Peyer's patch (tissue), 4 donors: Measurements from ENCODE around the gene ELL. TPM values are rescaled to one million over a fixed set of nuclear protein-coding genes. Genes with fewer than 3 reads are reported as not detected.

Source experiments
- DNase-seq, 3 donors: peaks; one replicate each; pipeline ENCODE4 v3.0.0-alpha.2; 2017 to 2019
- H3K27ac ChIP-seq, 4 donors: fragments of 200-600 bp; sonication (generic); one replicate each; pipeline ENCODE4 v1.5.1; 2016 to 2019
- H3K27me3 ChIP-seq, 2 donors: fragments of 200-600 bp; sonication (generic); one replicate each; pipeline ENCODE4 v1.5.1; 2019
- H3K36me3 ChIP-seq, 3 donors: fragments of 200-600 bp; sonication (generic); one replicate each; pipeline ENCODE4 v1.5.1; 2016 to 2019
- H3K4me1 ChIP-seq, 4 donors: fragments of 200-600 bp; sonication (generic); one replicate each; pipeline ENCODE4 v1.5.1; 2016 to 2019
- H3K4me3 ChIP-seq, 4 donors: fragments of 200-600 bp; sonication (generic); 1 replicate in 3 of 4; 2 replicates in 1 of 4; pipeline ENCODE4 v1.5.1; 2016 to 2019; ENCODE audit warnings: mild to moderate bottlenecking in 1 of 4
- H3K9me3 ChIP-seq, 4 donors: fragments of 200-600 bp; sonication (generic); one replicate each; pipeline ENCODE4 v1.5.1; 2016 to 2019; ENCODE audit warnings: mild to moderate bottlenecking in 1 of 4
- POLR2A ChIP-seq, 2 donors: fragments of 450-650 bp; IDR thresholded peaks; one replicate each; pipeline ENCODE4 v1.5.1; 2017; ENCODE audit warnings: antibody characterized with exemption in 2 of 2, mild to moderate bottlenecking in 2 of 2, moderate library complexity in 2 of 2
- total RNA-seq, 4 donors: library from RNA; depleted of rRNA; stranded (reverse); fragments of >200 nt; gene quantifications; one replicate each; pipeline ENCODE4 v1.1.0, GENCODE V29; 2016
- TF ChIP-seq, protein P1 (sequence below), 6 experiments: fragments of 450-650 bp in 4 of 6; fragments of 200-600 bp in 2 of 6; sonication (generic) in 1 of 6; IDR thresholded peaks; one replicate each; pipeline ENCODE4 v1.5.1; 2017 to 2019; ENCODE audit warnings: antibody characterized with exemption in 6 of 6, mild to moderate bottlenecking in 3 of 6, moderate library complexity in 1 of 6

Gene ELL
- total RNA-seq, 4 donors from 2014 or later, result 18.9 to 49.5 (median 34.2) TPM

DNA sequence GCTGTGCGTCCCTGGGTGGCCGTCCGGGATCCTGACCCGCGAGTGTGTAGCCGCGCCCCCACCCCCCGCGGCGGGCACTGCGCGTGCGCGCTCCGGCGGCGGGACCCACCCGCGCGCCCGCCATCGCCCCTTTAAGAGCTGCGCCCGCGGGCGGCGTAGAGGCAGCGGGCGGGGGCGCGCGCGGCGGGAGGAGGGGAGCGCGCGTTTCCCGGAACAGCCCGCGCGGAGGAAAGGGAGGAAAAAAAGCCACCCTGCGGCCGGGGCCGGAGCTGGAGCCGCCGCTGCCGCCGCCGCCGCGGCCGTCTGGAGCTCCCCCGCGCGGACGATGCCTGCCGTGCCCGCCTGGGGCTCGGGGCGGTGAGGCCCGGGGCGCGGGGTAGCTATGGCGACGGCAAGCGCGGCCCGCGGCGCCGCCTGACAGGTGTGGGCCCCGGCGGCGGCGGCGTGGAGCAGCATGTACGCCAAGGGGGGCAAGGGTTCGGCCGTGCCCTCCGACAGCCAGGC is 102.6 kb downstream of the ELL start, which contains the start of gene SSBP4:
SSBP4 (plus strand) TSS at position 204 of the 504 bp plus-strand sequence; CDS start at position 455, 251 bp downstream.
- H3K36me3 ChIP-seq, result no peaks in the 10 kb centered on the region
- H3K27me3 ChIP-seq, result peaks cover 0 to 13% of the 10 kb centered on the region in 2 donors
- DNase-seq, result peak; percentile 60 to 83 (median 79)
- TF ChIP-seq, protein P1, sequence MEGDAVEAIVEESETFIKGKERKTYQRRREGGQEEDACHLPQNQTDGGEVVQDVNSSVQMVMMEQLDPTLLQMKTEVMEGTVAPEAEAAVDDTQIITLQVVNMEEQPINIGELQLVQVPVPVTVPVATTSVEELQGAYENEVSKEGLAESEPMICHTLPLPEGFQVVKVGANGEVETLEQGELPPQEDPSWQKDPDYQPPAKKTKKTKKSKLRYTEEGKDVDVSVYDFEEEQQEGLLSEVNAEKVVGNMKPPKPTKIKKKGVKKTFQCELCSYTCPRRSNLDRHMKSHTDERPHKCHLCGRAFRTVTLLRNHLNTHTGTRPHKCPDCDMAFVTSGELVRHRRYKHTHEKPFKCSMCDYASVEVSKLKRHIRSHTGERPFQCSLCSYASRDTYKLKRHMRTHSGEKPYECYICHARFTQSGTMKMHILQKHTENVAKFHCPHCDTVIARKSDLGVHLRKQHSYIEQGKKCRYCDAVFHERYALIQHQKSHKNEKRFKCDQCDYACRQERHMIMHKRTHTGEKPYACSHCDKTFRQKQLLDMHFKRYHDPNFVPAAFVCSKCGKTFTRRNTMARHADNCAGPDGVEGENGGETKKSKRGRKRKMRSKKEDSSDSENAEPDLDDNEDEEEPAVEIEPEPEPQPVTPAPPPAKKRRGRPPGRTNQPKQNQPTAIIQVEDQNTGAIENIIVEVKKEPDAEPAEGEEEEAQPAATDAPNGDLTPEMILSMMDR (IDR thresholded peaks at IDR 0.05), result peak in 5 of 6 experiments; percentile 13 to 68 (median 66)
- TF ChIP-seq POLR2A (IDR thresholded peaks at IDR 0.05), result peak in 1 of 2 donors; percentile 20
- peaks cover 11 to 88% (median 58%) of the 10 kb centered on the region in 4 donors for H3K4me1 ChIP-seq
- peak within 1 kb of the TSS; percentile 60 to 81 (median 70) for H3K4me3 ChIP-seq
- H3K9me3 ChIP-seq, result no peaks in the 10 kb centered on the region
- peak within 1 kb of the TSS; percentile 78 to 91 (median 86) for H3K27ac ChIP-seq

DNA sequence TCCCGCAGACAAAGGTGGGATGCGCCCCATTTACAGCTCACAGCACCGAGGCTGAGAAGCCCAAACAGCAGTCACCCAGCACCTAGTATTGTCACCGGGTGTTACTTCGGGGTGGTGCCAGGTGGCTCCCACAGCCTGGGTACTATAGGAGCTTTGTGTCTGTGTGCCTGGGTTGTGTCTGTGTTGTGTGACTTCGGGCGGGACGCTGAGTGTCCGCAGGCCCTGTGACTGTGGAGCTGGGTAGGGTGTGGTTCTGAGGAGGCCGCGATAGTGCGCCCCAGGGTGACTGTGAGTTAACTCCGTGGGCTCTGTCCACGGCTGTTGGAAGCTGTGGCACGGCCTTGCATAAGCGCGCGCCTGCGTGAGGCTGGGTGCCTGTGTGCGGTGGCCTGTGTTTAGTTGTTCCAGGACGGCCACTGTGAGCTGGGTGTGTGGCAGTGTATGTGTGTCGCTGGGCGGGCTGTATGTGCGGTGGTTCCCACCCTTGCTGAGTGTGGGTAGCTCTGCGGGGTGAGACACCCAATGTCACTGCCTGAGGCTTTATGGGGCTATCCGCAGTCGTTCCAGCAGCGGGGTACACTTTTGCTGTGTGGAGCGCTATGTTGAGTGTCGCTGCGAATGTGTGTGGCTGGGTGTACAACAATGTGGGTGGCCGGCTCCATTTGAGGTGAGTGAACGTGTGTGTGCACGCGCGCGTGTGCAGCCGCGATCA is 103.2 kb downstream of the ELL start:
- H3K4me1 ChIP-seq, result peaks cover 11 to 85% (median 58%) of the 10 kb centered on the region in 4 donors
- H3K4me3 ChIP-seq, result peak overlapping the region; percentile 60 to 81 (median 70)
- DNase-seq, result peak in 1 of 3 donors; percentile 71
- peaks cover 0 to 13% of the 10 kb centered on the region in 2 donors for H3K27me3 ChIP-seq
- TF ChIP-seq POLR2A (IDR thresholded peaks at IDR 0.05), result no peak
- TF ChIP-seq, protein P1 (IDR thresholded peaks at IDR 0.05), result no peak
- no peaks in the 10 kb centered on the region for H3K36me3 ChIP-seq
- no peaks in the 10 kb centered on the region for H3K9me3 ChIP-seq
- H3K27ac ChIP-seq, result peak overlapping the region; percentile 78 to 91 (median 86)

DNA sequence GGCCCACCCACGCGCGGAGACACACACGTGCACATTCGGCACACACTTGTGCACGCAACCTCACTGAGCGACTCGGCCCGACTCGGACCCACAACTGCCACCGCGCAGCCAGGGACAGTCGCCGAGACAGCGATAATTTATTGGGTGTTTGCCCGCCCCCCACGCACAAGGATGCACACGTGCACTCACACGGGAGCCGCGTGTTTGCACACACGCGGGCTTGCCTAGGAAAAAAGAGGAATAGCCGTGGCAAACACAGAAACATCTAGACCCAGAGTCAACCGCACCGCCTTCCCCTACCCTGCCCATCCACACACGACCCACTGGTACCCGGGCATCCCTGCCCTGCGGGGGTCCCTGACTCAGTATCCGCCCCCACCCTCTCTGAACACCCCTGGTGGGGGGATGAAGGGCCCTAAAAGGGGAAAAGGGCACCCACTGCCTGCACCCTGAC is 103.8 kb downstream of the ELL start:
- Histone ChIP-seq H3K9me3 (no peaks in the 10 kb centered on the region), H3K27me3 (peaks cover 0 to 13% of the 10 kb centered on the region in 2 donors), H3K27ac (peak overlapping the region; percentile 78 to 91 (median 86)), H3K4me3 (peak overlapping the region; percentile 18 to 81 (median 53)), H3K36me3 (no peaks in the 10 kb centered on the region), H3K4me1 (peaks cover 11 to 79% (median 54%) of the 10 kb centered on the region in 4 donors)
- DNase-seq, result peak in 1 of 3 donors; percentile 46
- TF ChIP-seq POLR2A (IDR thresholded peaks at IDR 0.05), result no peak
- TF ChIP-seq, protein P1 (IDR thresholded peaks at IDR 0.05), result no peak

DNA sequence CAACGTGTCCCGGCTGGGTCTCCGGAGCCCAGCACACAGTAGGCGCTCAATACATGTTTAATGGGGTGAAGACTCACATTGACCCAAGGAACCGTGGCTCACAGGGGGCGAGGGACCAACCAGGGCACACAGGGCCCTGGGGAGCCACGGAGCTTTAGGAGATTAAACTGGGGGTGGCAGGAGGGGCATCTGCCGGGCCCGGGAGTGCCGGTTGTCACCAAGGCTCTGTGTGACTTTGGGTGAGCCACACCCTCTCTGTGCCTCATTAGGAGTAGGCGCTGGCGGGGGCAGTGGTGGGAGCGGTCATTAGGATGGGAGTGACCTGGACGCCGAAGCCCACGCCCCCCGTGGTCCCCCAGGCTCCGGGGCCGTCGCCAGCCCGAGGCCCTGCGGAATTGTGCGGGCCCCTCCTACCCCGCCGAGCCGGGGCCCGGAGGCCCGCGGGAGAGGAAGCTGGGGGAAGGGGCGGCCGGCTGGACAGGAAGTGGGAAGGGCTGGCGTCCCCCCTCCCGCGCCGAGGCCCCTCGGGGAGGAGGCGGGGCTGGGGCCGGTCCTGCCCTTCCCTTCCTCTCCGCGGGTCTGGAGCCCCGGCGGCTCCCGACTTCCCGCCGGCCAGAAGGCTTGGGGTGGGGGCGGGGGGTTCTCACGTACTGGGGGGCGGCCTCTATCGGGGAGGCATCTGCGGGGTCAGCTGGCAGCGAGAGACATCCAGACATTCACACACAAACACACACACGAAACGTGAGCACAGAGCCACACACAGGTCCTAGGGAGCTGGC is 104.4 kb downstream of the ELL start:
- TF ChIP-seq, protein P1 (IDR thresholded peaks at IDR 0.05), result no peak
- no peak for TF ChIP-seq POLR2A (IDR thresholded peaks at IDR 0.05)
- Histone ChIP-seq H3K9me3 (no peaks in the 10 kb centered on the region), H3K27ac (peak overlapping the region; percentile 78 to 91 (median 86)), H3K4me1 (peaks cover 11 to 75% (median 47%) of the 10 kb centered on the region in 4 donors), H3K36me3 (no peaks in the 10 kb centered on the region), H3K4me3 (peak overlapping the region; percentile 18 to 81 (median 53)), H3K27me3 (peaks cover 0 to 13% of the 10 kb centered on the region in 2 donors)
- peak in 1 of 3 donors; percentile 81 for DNase-seq

DNA sequence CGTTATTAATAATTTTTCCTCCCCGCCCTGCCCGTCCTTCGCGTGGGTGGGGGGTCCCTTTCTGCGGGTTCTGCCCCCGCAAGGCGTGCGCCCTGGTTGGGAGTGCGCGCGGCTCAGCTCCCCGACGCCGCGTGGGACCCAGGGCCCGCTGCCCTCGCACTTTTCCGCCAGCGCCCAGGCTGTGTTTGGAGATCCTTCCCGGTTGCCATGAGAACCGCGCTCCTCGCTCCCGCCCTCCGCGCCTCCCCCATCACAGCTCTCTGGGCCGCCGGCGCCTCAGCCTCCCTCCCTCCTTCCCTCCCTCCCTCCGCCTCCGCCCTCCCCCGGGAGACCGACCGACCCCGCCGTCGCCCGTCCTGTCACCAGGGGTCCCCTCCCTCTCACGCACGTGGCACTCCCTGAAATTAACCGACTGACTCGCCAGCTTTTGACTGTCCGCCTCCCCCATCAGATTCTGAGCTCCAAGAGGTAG is 105.1 kb downstream of the ELL start:
- H3K36me3 ChIP-seq, result no peaks in the 10 kb centered on the region
- H3K4me1 ChIP-seq, result peaks cover 11 to 69% (median 45%) of the 10 kb centered on the region in 4 donors
- peak overlapping the region; percentile 78 to 91 (median 86) for H3K27ac ChIP-seq
- peak overlapping the region; percentile 18 to 81 (median 53) for H3K4me3 ChIP-seq
- H3K27me3 ChIP-seq, result peaks cover 0 to 13% of the 10 kb centered on the region in 2 donors
- no peaks in the 10 kb centered on the region for H3K9me3 ChIP-seq
- peak in 2 of 3 donors; percentile 80 to 86 for DNase-seq
- TF ChIP-seq, protein P1 (IDR thresholded peaks at IDR 0.05), result no peak
- TF ChIP-seq POLR2A (IDR thresholded peaks at IDR 0.05), result no peak
